K562 (cell line): Measurements from ENCODE around the gene OR2A25. TPM values are rescaled to one million over a fixed set of nuclear protein-coding genes. Genes with fewer than 3 reads are reported as not detected.

Experiments
- ATAC-seq: fragments of 200-7000 bp; cut with Tn5 transposase; 3 replicates; pipeline ENCODE4 v1.9.1; 2020; ENCODE audit warnings: moderate library complexity
- BruUV-seq: library from RNA; stranded (reverse); fragments of 400-500 nt; replicated peaks from 2 replicates; lab custom pipeline; 2021; lab: Mats Ljungman, UMichigan
- CTCF ChIA-PET: fragments of 300-600 bp; formaldehyde crosslinking; extraction: SDS; loops from one replicate; lab custom pipeline; 2021; ENCODE audit warnings: low intra/inter-chr PET ratio; lab: Yijun Ruan, JAX
- POLR2A ChIA-PET: fragments of 300-600, 350-650 bp; sonication (Branson Sonifier 250); formaldehyde crosslinking; extraction: SDS; loops from one replicate; lab custom pipeline; 2021; ENCODE audit warnings: antibody characterized with exemption, inconsistent platforms; lab: Yijun Ruan, JAX
- DNase-seq, 4 experiments: peaks; one replicate each; pipeline versions ENCODE4 v3.0.0 to v3.0.0-alpha.2; 2011 to 2018; ENCODE audit warnings: low spot score in 3 of 4, mixed read lengths in 3 of 4; ENCODE audit errors: extremely low read depth in 1 of 4
- FAIRE-seq: peaks from 2 replicates; lab custom pipeline; 2011; peaks lifted over from hg19 to GRCh38; lab: Jason Lieb, UNC
- H2AFZ ChIP-seq: 2 replicates; pipeline ENCODE4 v1.6.0; 2011; ENCODE audit warnings: low read depth, low read length, control low read depth, inconsistent platforms
- H3K27ac ChIP-seq: fragments of 200-600 bp; 3 replicates; pipeline ENCODE4 v1.8.0; 2011; ENCODE audit warnings: low read depth, mild to moderate bottlenecking, control low read depth, inconsistent platforms, low read length, moderate library complexity, mixed read lengths; ENCODE audit errors: extremely low read depth
- H3K27me3 ChIP-seq, 2 experiments: fragments of 300-600 bp in 1 of 2; 2 replicates in 1 of 2; 3 replicates in 1 of 2; pipeline versions ENCODE4 v1.6.0 to v1.8.0; 2011; ENCODE audit warnings: inconsistent platforms in 2 of 2, low read length in 2 of 2, mild to moderate bottlenecking in 1 of 2, mixed read lengths in 1 of 2, moderate library complexity in 1 of 2; ENCODE audit not compliant: control insufficient read depth in 2 of 2, insufficient read depth in 2 of 2
- H3K36me3 ChIP-seq: fragments of 300-600 bp; 3 replicates; pipeline ENCODE4 v1.8.0; 2011; ENCODE audit warnings: mild to moderate bottlenecking, low read length, inconsistent platforms; ENCODE audit not compliant: control insufficient read depth, insufficient read depth
- H3K4me1 ChIP-seq, 2 experiments: fragments of 200-600 bp in 1 of 2; replicated peaks in 1 of 2; 2 replicates in 1 of 2; 3 replicates in 1 of 2; pipeline versions ENCODE4 v1.5.1 to v1.8.0; 2011; ENCODE audit warnings: inconsistent platforms in 2 of 2, low read length in 2 of 2, mild to moderate bottlenecking in 1 of 2, mixed read lengths in 1 of 2, moderate library complexity in 1 of 2; ENCODE audit not compliant: control insufficient read depth in 2 of 2, insufficient read depth in 2 of 2
- H3K4me2 ChIP-seq: 2 replicates; pipeline ENCODE4 v1.6.1; 2011; ENCODE audit warnings: low read length, control low read depth, inconsistent platforms, mixed read lengths; ENCODE audit not compliant: insufficient read depth
- H3K4me3 ChIP-seq: fragments of 200-600 bp; sonication (generic), shearing (Covaris generic); 2 replicates; pipeline ENCODE4 v1.5.1; 2016; ENCODE audit warnings: control low read depth, inconsistent platforms
- H3K79me2 ChIP-seq: fragments of 200-600 bp; 3 replicates; pipeline ENCODE4 v1.8.0; 2011; ENCODE audit warnings: low read length, inconsistent platforms; ENCODE audit not compliant: control insufficient read depth, insufficient read depth
- H3K9ac ChIP-seq, 2 experiments: 2 replicates each; pipeline versions ENCODE4 v1.6.0 to v1.6.1; 2011; ENCODE audit warnings: low read depth in 2 of 2, low read length in 2 of 2, control low read depth in 1 of 2, inconsistent platforms in 1 of 2, mild to moderate bottlenecking in 1 of 2, mixed read lengths in 1 of 2; ENCODE audit not compliant: insufficient read depth in 1 of 2
- H3K9me1 ChIP-seq: one replicate; pipeline ENCODE4 v1.6.0; 2011; ENCODE audit warnings: inconsistent platforms, mild to moderate bottlenecking, low read length, moderate library complexity; ENCODE audit not compliant: control insufficient read depth, insufficient read depth
- H3K9me3 ChIP-seq: replicated peaks from 2 replicates; pipeline ENCODE4 v1.5.1; 2011; ENCODE audit warnings: low read depth, low read length, inconsistent platforms; ENCODE audit not compliant: control insufficient read depth, insufficient read depth
- H4K20me1 ChIP-seq: replicated peaks from 2 replicates; pipeline ENCODE4 v1.6.1; 2011; ENCODE audit warnings: low read length, inconsistent platforms, mixed read lengths; ENCODE audit not compliant: control insufficient read depth, insufficient read depth
- GATAD2A ChIP-seq: fragments of 450-650 bp; IDR thresholded peaks from 2 replicates; pipeline ENCODE4 v1.6.1; 2017
- HIVEP1 ChIP-seq: fragments of 250-450 bp; sonication (Bioruptor Pico); IDR thresholded peaks from 2 replicates; pipeline ENCODE4 v1.4.0; 2020; ENCODE audit warnings: mild to moderate bottlenecking
- NR2C2 ChIP-seq, 2 experiments: fragments of 200-800 bp in 1 of 2; sonication (Bioruptor generic) in 1 of 2; sonication (generic) in 1 of 2; formaldehyde crosslinking in 1 of 2; IDR thresholded peaks; 2 replicates each; pipeline versions ENCODE4 v1.6.1 to v1.8.0; 2016 to 2022; ENCODE audit warnings: mild to moderate bottlenecking in 1 of 2, missing compliant biosample characterization in 1 of 2, missing genetic modification characterization in 1 of 2, missing genetic modification reagents in 1 of 2
- TCF7 ChIP-seq: sonication (generic); IDR thresholded peaks from 2 replicates; pipeline ENCODE4 v1.6.1; 2016; ENCODE audit warnings: antibody characterized with exemption, borderline replicate concordance
- WGBS: fragments of 100-300 bp; shearing (Covaris generic); methylation state at CpG from one replicate; pipeline ENCODE4 v1.1.6; 2016; ENCODE audit warnings: low coverage, mixed read lengths; ENCODE audit not compliant: insufficient coverage; ENCODE audit errors: missing lambda C conversion rate; 5-methylcytosine and 5-hydroxymethylcytosine counted together
- in situ Hi-C: fragments of 300-500 bp; cut with MboI; formaldehyde crosslinking; loops from 4 replicates; pipeline ENCODE4 v1.15.0; 2018; ENCODE audit warnings: inconsistent platforms, mixed read lengths
- intact Hi-C: fragments of 100-400 bp; cut with micrococcal nuclease; formaldehyde crosslinking; loops from 2 replicates; pipeline ENCODE4 v1.14.2; 2022
- polyA plus RNA-seq, 8 experiments: library from polyadenylated mRNA; depleted of rRNA in 4 of 8; stranded (reverse) in 5 of 8; unstranded in 3 of 8; fragments of >200 nt; fragmentation: Nextera tagmentation in 2 of 8; fragmentation: Illumina TruSeq in 1 of 8; extraction: Ambion mirVana in 2 of 8; extraction: Trizol in 1 of 8; gene quantifications; 2 replicates each; pipeline versions ENCODE4 v1.2.1 to v1.2.3, GENCODE V29; 2011 to 2014; ENCODE audit warnings: inconsistent platforms in 1 of 8, missing spikeins in 1 of 8
- total RNA-seq, 7 experiments: library from RNA; depleted of rRNA in 6 of 7; stranded (reverse); fragments of >200 nt in 6 of 7; fragmentation: Illumina TruSeq in 2 of 7; extraction: Trizol in 2 of 7; gene quantifications; 2 replicates each; pipeline versions ENCODE4 v1.2.1 to v1.2.3, GENCODE V29; 2011 to 2021; ENCODE audit warnings: low replicate concordance in 1 of 7

The OR2A25 gene
- total and polyA plus RNA-seq, 9 of the 15 experiments (the other 6 are each of a cell fraction or from before 2014, with no cell fraction given) = not detected

DNA sequence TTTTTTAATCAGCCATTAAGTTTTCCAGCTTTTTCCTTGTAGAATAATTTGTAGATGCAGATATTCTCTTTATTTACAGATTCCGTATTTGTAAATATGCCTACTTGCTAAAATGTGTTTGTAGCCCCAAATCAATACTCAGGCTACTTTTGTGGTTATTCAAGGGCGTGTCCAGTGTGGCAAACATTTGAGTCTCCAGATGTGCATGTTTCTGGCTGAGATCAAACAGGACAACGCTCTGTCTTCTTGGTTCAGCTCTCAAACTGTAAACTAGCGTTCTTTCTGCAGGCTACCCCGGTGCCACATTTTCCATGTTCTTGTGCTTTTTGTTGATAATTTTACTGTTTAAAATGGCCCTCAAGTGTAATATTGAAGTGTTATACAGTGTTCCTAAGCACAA, 37.1 kb upstream of the OR2A25 start (continued):
- TF ChIP-seq HIVEP1 (CRISPR knock-in tag) = no peak
- TF ChIP-seq NR2C2 (CRISPR knock-in tag; IDR thresholded peaks at IDR 0.05) = no peak
- no peak for TF ChIP-seq NR2C2 (tag; IDR thresholded peaks at IDR 0.05)
- no peak for TF ChIP-seq GATAD2A
- TF ChIP-seq TCF7 = no peak

GRCh38 chr7:144032985-144033709, 36.5 kb upstream of the OR2A25 start:
- no peak for DNase-seq
- H3K36me3 ChIP-seq = no peaks in the 10 kb centered on the region
- no peak overlapping the region for H2AFZ ChIP-seq
- 4% methylated on average over 1 of the region's 1 CpG for WGBS
- H3K79me2 ChIP-seq = no peaks in the 10 kb centered on the region
- H3K4me3 ChIP-seq = no peak overlapping the region
- intact Hi-C loops = no loop called here
- in situ Hi-C loops = no loop called here
- H4K20me1 ChIP-seq = no peaks in the 10 kb centered on the region
- H3K9me3 ChIP-seq = no peaks in the 10 kb centered on the region
- ATAC-seq = no peak
- no peak overlapping the region for H3K4me2 ChIP-seq
- ChIA-PET POLR2A (no interaction called here), CTCF (no interaction called here)
- no peak for TF ChIP-seq TCF7
- no peaks in the 10 kb centered on the region for H3K9me1 ChIP-seq
- BruUV-seq = no TSS peak
- H3K9ac ChIP-seq = no peak overlapping the region
- H3K27ac ChIP-seq = no peak overlapping the region
- FAIRE-seq = no peak
- no peaks in the 10 kb centered on the region; a peak in 1 of 5 replicates for H3K27me3 ChIP-seq
- H3K4me1 ChIP-seq = no peaks in the 10 kb centered on the region
